ENCODE measurements around the gene MYL11.

MYL11 gene

DNA sequence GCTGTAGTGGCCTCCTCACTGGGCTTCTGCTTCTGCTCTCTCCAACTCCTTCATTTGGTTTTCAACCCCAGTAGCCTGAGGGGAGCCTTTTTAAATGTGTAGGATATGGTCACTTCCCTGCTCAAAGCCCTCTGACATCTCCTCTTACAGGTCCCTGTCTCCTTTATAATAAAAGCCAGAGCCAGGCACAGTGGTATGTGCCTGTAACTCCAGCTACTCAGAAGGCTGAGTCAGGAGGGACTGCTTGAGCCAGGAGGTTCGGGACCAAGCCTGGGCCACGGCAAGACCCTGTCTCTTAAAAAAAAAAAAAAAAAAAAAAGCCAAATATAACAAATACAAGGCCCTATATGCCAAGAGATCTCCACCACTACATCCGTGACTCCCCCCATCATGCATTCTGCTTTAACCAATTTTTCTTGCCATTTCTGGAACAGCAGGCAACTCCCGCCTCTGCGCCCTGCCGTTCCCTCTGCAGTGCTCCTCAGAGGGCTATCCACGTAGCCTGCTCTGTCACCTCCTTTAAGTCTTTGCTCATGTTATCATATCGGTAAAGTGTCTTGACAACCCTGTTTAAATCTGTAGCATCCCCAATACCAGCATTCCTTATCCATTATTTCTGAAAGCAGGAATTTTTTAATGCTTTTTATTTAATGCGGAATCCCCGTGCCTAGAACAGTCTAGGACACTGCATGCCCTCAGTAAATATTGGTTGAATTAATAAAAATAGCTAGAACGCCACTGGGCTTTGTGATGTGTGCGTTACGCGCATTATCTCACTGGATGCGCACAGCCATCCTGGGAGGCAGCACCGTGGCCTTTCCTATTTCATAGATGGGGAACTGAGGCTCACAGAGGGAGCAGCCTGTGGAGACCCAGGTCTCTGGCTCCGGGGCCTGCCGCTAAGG lies 42.3 kb downstream of the MYL11 start:
- DNase-seq (ENCODE audit: low read depth in 1 of 2, low spot score in 1 of 2): no peak

DNA sequence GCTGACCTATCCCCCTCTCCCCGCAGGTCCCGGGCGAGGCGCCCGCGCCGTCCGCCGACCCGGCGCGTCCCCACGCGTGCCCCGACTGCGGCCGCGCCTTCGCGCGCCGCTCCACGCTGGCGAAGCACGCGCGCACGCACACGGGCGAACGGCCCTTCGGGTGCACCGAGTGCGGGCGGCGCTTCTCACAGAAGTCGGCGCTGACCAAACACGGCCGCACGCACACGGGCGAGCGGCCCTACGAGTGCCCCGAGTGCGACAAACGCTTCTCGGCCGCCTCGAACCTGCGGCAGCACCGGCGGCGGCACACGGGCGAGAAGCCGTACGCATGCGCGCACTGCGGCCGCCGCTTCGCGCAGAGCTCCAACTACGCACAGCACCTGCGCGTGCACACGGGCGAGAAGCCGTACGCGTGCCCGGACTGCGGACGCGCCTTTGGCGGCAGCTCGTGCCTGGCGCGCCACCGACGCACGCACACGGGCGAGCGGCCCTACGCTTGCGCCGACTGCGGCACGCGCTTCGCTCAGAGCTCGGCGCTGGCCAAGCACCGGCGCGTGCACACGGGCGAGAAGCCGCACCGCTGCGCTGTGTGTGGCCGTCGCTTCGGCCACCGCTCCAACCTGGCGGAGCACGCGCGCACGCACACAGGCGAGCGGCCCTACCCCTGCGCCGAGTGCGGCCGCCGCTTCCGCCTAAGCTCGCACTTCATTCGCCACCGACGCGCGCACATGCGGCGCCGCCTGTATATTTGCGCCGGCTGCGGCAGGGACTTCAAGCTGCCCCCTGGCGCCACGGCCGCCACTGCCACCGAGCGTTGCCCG lies 43.1 kb downstream of the MYL11 start:
- peak; percentile 65 to 83 for DNase-seq (ENCODE audit: low read depth in 1 of 2, low spot score in 1 of 2)

DNA sequence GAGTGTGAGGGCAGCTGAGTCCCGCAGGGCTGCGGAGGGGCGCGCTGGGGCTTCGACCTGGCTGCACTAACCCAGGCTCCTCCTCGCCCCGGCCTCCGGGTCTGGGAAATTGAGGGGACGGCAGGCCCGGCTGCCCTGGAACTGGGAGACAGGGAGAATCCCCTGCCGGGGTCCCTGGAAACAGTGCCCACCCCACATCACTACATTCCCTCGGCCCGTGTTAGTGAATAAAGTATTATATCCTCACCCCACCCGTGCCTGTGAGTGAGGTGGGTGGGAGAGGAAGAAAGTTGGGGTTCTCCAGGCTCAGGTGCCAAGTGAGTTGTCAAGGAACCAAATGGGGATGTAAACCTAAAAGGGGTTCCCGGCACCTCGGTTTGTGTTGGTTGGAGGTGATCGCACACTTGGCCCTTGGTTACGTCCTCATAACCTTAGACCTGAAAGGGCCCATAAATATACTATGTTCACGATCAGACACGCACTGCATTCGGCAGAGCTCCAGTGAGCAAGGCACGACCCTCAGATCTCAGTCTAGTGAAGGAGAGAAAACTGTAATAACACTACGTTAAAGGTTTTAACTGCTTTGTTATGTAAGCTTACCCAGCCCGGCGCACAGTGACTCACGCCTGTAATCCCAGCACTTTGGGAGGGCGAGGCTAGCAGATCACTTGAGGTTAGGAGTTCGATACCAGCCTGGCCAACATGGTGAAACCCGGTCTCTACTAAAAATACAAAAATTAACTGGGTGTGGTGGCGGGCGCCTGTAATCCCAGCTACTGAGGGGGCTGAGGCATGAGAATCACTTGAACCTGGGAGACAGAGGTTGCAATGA lies 44.0 kb downstream of the MYL11 start:
- no peak for DNase-seq (ENCODE audit: low read depth in 1 of 2, low spot score in 1 of 2)

DNA sequence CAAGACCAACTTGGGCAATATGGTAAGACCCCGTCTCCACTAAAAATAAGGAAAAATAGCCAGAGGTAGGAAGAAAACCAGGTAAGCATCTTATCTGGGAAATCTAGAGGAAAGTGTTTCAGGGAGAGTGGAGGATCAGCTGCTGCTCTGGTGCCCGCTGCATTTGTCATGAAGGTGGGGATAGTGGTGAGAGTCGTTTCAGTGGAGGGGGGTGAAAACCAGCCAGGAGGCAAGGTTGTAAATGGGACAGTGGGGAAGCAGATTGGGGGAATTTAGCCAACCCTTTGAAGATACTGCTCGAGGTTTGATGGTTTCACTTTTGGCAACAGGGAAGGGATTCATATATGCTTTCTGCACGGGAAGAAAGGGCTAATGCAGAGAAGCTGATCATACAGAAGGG lies 46.4 kb downstream of the MYL11 start:
- no peak for DNase-seq (ENCODE audit: low read depth in 1 of 2, low spot score in 1 of 2)
